ENCODE results near the gene CCDC188. TPM values are rescaled to one million over a fixed set of nuclear protein-coding genes. Genes with fewer than 3 reads are reported as not detected.

CCDC188 gene
- total and polyA plus RNA-seq, 2 of the 4 experiments (the other 2 are of a cell fraction), result 0.10 TPM; not detected in 1

Small RNA genes lying within 50 kb of the gene (microRNA-seq; reads per million reads assigned to microRNA genes)
- 0 reads per million in 2 experiments for gene MIR6816 (ENCODE audit: insufficient read depth in 1 of 2, insufficient read length in 1 of 2, unreplicated experiment in 1 of 2)
- gene RF00599 (ENCODE audit: insufficient read depth, insufficient read length), result not detected

Small RNA genes lying within 50 kb of the gene (small RNA-seq; reads per million reads assigned to genes)
- gene MIR6816, result 0 to 0.24 (median 0) reads per million in 5 experiments
- gene RF00599, result 0 reads per million in 5 experiments

Other genes starting within 250 kb of the CCDC188 start
- gene COMT, start 209.3 kb downstream of the CCDC188 start, total RNA-seq (2012; rRNA removed), result 175 and 202 TPM in 2 replicates
- gene COMT, start 209.3 kb downstream of the CCDC188 start, polyA plus RNA-seq (2012; rRNA removed), result 296 and 347 TPM in 2 replicates
- 14.7 and 15.6 TPM in 2 replicates for gene TXNRD2, start 209.2 kb downstream of the CCDC188 start, total RNA-seq (2012; rRNA removed)
- 25.7 and 28.4 TPM in 2 replicates for gene TXNRD2, start 209.2 kb downstream of the CCDC188 start, polyA plus RNA-seq (2012; rRNA removed)
- 8.6 and 12.2 TPM in 2 replicates for gene ARVCF, start 134.2 kb downstream of the CCDC188 start, total RNA-seq (2012; rRNA removed)
- gene ARVCF, start 134.2 kb downstream of the CCDC188 start, polyA plus RNA-seq (2012; rRNA removed), result 14.1 and 18.1 TPM in 2 replicates
- 60.5 and 75.1 TPM in 2 replicates for gene TANGO2, start 129.9 kb downstream of the CCDC188 start, total RNA-seq (2012; rRNA removed)
- gene TANGO2, start 129.9 kb downstream of the CCDC188 start, polyA plus RNA-seq (2012; rRNA removed), result 43.2 and 45.1 TPM in 2 replicates
- 16.7 and 22.8 TPM in 2 replicates for gene DGCR8, start 70.8 kb downstream of the CCDC188 start, total RNA-seq (2012; rRNA removed)
- gene DGCR8, start 70.8 kb downstream of the CCDC188 start, polyA plus RNA-seq (2012; rRNA removed), result 21.5 and 25.3 TPM in 2 replicates
- 173 and 271 TPM in 2 replicates for gene RANBP1, start 35.0 kb downstream of the CCDC188 start, total RNA-seq (2012; rRNA removed)
- gene RANBP1, start 35.0 kb downstream of the CCDC188 start, polyA plus RNA-seq (2012; rRNA removed), result 376 and 419 TPM in 2 replicates
- gene TRMT2A, start 33.8 kb downstream of the CCDC188 start, total RNA-seq (2012; rRNA removed), result 12.8 and 22.0 TPM in 2 replicates
- gene TRMT2A, start 33.8 kb downstream of the CCDC188 start, polyA plus RNA-seq (2012; rRNA removed), result 39.1 and 46.4 TPM in 2 replicates
- 2.5 and 4.4 TPM in 2 replicates for gene ZDHHC8, start 19.3 kb downstream of the CCDC188 start, total RNA-seq (2012; rRNA removed)
- gene ZDHHC8, start 19.3 kb downstream of the CCDC188 start, polyA plus RNA-seq (2012; rRNA removed), result 72.6 and 75.6 TPM in 2 replicates
- gene RTN4R, start 117.3 kb upstream of the CCDC188 start, total RNA-seq (2012; rRNA removed), result 0.18 and 0.28 TPM in 2 replicates
- gene RTN4R, start 117.3 kb upstream of the CCDC188 start, polyA plus RNA-seq (2012; rRNA removed), result 0.94 and 1.2 TPM in 2 replicates
- 65.4 and 68.6 TPM in 2 replicates for gene DGCR6L, start 169.0 kb upstream of the CCDC188 start, total RNA-seq (2012; rRNA removed)
- 80.4 and 95.2 TPM in 2 replicates for gene DGCR6L, start 169.0 kb upstream of the CCDC188 start, polyA plus RNA-seq (2012; rRNA removed)
- 6.9 and 7.5 TPM in 2 replicates for gene ZNF74, start 243.1 kb upstream of the CCDC188 start, total RNA-seq (2012; rRNA removed)
- 8.4 TPM in 2 replicates for gene ZNF74, start 243.1 kb upstream of the CCDC188 start, polyA plus RNA-seq (2012; rRNA removed)